ENCODE results near the gene MRPL49. TPM values are rescaled to one million over a fixed set of nuclear protein-coding genes. Genes with fewer than 3 reads are reported as not detected.
A peak's percentile ranks its signal among the peaks of the same experiment; 100 is the strongest.

MRPL49 gene
- total and polyA plus RNA-seq, 2 of the 13 experiments (the other 11 are each of a cell fraction or from before 2014, with no cell fraction given) = 39.2 to 53.3 TPM

DNA sequence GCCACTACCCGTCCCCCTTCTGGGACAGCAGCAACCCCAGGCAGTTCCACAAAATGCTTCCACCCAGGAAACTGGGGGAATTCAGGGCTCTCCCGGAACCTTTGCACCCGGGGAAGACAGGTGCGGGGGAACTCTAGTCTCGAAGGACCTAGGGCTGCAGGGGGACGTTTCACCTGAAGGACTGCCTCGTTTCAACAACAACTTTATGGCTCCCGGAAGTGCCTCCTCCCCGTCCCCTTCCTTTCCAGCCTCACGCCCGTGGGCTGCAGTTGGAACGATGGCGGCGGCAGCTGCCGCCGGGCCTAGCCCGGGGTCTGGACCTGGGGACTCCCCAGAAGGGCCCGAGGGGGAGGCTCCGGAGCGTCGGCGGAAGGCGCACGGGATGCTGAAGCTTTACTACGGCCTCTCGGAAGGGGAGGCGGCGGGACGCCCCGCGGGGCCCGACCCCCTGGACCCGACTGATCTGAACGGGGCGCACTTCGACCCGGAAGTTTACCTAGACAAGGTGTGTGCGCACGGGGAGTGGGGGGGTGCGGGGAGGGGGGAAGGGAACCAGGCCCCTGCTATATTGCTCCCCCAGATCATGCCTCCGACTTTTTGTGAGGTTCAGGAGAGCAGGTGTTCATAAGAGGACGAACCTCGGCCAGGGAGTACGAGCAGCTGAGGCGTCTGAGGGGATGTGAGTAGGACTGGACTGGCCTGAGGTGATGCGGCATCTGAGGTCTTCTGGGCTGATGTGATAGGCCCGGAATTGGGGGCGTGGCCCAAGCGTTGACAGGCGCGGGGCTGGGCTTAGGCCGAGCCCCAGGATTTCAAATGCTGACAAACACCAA lies 25.9 kb upstream of the MRPL49 start, which contains the start of gene VPS51 (continued):
- TF ChIP-seq PHB2 (IDR thresholded peaks at IDR 0.05; ENCODE audit: partially characterized antibody) (no peak), EED (CRISPR knock-in tag; IDR thresholded peaks at IDR 0.05) (no peak; the same call in 1 of the 2 replicates), ZNF224 (CRISPR knock-in tag; IDR thresholded peaks at IDR 0.05) (peak; percentile 67; the same call in 1 of the 2 replicates), ZNF709 (CRISPR knock-in tag; IDR thresholded peaks at IDR 0.05) (no peak), SSRP1 (CRISPR knock-in tag; IDR thresholded peaks at IDR 0.05) (no peak), HOXA9 (CRISPR knock-in tag; IDR thresholded peaks at IDR 0.05; ENCODE audit: borderline replicate concordance) (no peak), PHF8 (CRISPR knock-in tag; IDR thresholded peaks at IDR 0.05) (peak; percentile 97), EHMT2 (IDR thresholded peaks at IDR 0.05; ENCODE audit: borderline replicate concordance, low read depth, low read length) (no peak), ZNF180 (CRISPR knock-in tag; IDR thresholded peaks at IDR 0.05; ENCODE audit: borderline replicate concordance, low read depth) (no peak), ARNT (IDR thresholded peaks at IDR 0.05) (no peak), KAT2B (IDR thresholded peaks at IDR 0.05; ENCODE audit: borderline replicate concordance, low read depth, low read length) (no peak), KDM5B (CRISPR knock-in tag; IDR thresholded peaks at IDR 0.05; ENCODE audit: borderline replicate concordance) (peak; percentile 74; the same call in 1 of the 2 replicates), EP300 (IDR thresholded peaks at IDR 0.05; ENCODE audit: low read depth in 2 of 2, low read length in 2 of 2) (peak; percentile 61 to 68; a peak in 2 of 4 replicates), EP300 (CRISPR knock-in tag; IDR thresholded peaks at IDR 0.05; ENCODE audit: borderline replicate concordance) (no peak), XRCC5 (optimal IDR thresholded peaks at IDR 0.05; ENCODE audit: low read length) (peak; percentile 99), ZKSCAN8 (CRISPR knock-in tag; IDR thresholded peaks at IDR 0.05; ENCODE audit: borderline replicate concordance) (peak; percentile 38; the same call in 1 of the 2 replicates), MXD4 (CRISPR knock-in tag; IDR thresholded peaks at IDR 0.05) (no peak), ZNF720 (CRISPR knock-in tag; IDR thresholded peaks at IDR 0.05) (no peak), ARNTL (CRISPR knock-in tag; IDR thresholded peaks at IDR 0.05) (peak; percentile 52; the same call in 1 of the 2 replicates), ZNF607 (CRISPR knock-in tag; IDR thresholded peaks at IDR 0.05; ENCODE audit: borderline replicate concordance) (0 out of 2 replicates have a peak, but pooled peaks have one; percentile 24), FOXM1 (CRISPR knock-in tag; IDR thresholded peaks at IDR 0.05) (no peak), ZMAT3 (CRISPR knock-in tag; conservative IDR thresholded peaks at IDR 0.05) (peak; percentile 75), KDM3A (CRISPR knock-in tag; IDR thresholded peaks at IDR 0.05; ENCODE audit: low read depth) (peak; percentile 55; the same call in 1 of the 2 replicates)
- TF ChIP-seq, protein P1, sequence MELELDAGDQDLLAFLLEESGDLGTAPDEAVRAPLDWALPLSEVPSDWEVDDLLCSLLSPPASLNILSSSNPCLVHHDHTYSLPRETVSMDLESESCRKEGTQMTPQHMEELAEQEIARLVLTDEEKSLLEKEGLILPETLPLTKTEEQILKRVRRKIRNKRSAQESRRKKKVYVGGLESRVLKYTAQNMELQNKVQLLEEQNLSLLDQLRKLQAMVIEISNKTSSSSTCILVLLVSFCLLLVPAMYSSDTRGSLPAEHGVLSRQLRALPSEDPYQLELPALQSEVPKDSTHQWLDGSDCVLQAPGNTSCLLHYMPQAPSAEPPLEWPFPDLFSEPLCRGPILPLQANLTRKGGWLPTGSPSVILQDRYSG (CRISPR knock-in tag; IDR thresholded peaks at IDR 0.05) = no peak
- TF ChIP-seq, protein P2, sequence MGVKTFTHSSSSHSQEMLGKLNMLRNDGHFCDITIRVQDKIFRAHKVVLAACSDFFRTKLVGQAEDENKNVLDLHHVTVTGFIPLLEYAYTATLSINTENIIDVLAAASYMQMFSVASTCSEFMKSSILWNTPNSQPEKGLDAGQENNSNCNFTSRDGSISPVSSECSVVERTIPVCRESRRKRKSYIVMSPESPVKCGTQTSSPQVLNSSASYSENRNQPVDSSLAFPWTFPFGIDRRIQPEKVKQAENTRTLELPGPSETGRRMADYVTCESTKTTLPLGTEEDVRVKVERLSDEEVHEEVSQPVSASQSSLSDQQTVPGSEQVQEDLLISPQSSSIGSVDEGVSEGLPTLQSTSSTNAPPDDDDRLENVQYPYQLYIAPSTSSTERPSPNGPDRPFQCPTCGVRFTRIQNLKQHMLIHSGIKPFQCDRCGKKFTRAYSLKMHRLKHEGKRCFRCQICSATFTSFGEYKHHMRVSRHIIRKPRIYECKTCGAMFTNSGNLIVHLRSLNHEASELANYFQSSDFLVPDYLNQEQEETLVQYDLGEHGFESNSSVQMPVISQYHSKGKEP (CRISPR knock-in tag; IDR thresholded peaks at IDR 0.05) = no peak; the same call in 1 of the 2 replicates
- TF ChIP-seq, protein P3, sequence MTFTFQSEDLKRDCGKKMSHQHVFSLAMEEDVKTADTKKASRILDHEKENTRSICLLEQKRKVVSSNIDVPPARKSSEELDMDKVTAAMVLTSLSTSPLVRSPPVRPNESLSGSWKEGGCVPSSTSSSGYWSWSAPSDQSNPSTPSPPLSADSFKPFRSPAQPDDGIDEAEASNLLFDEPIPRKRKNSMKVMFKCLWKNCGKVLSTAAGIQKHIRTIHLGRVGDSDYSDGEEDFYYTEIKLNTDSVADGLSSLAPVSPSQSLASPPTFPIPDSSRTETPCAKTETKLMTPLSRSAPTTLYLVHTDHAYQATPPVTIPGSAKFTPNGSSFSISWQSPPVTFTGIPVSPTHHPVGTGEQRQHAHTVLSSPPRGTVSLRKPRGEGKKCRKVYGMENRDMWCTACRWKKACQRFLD (CRISPR knock-in tag; IDR thresholded peaks at IDR 0.05; ENCODE audit: borderline replicate concordance) = no peak

Measured in HepG2 (cell line).